GM10847 (cell line): ENCODE results near the gene PKDCC.

ENCODE experiments used
- POLR2A ChIP-seq: IDR thresholded peaks from 2 replicates; pipeline ENCODE4 v1.6.1; 2011; ENCODE audit not compliant: insufficient read length; ENCODE audit errors: extremely low read depth

PKDCC gene

GRCh38 chr2:42047488-42048298, at the start of gene PKDCC:
Gene PKDCC, plus strand, starts transcription at chr2:42048021. Its CDS starts 179 bp downstream, at chr2:42048200.
- TF ChIP-seq POLR2A = no peak

DNA sequence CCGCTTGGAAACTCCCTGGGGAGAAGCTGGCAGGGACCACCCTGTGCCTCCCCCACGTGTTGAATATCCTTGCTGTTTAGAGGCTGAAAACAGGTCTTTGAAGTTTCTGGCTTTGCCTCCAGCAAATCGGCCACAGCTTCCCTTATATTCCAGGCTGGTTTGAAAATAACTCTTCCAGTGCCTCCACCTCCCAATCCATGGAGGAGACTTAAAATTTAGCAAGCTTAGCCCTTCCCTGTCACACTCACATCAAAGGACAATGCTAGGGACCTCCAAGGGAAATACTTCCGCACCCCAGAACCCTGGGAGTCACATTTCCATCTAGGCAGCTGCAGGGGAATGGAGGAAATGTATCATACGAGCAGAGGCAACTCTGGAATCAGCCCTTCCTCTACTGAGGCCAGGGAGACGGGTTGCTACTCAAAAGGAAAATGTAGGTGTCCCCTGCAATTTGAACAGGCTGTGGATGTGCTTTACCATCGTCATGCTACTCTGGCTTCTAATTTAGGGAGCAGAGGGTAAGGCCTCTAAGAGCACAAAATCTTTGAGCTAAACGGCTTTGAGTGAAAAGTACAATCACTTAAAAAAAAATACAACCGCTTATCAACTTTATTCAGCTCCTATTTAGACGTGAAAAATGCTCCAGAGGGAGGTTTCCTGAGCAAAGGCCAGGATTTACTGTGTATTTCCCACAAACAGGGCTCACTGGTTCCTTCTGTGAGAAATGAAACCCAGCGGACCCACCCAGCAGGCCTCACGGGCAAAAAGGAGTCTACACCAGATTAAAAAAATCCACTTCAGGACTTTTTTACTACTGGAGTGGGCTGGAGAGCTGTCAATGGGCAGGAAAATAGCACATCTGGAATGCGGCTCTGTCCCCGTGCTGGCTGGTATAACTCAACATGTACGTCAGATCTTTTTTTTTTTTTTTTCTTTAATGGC, 49.4 kb upstream of the PKDCC start:
- no peak for TF ChIP-seq POLR2A

- no peak for TF ChIP-seq POLR2A
Measured at GRCh38 chr2:41999128-41999480, 48.7 kb upstream of the PKDCC start.

DNA sequence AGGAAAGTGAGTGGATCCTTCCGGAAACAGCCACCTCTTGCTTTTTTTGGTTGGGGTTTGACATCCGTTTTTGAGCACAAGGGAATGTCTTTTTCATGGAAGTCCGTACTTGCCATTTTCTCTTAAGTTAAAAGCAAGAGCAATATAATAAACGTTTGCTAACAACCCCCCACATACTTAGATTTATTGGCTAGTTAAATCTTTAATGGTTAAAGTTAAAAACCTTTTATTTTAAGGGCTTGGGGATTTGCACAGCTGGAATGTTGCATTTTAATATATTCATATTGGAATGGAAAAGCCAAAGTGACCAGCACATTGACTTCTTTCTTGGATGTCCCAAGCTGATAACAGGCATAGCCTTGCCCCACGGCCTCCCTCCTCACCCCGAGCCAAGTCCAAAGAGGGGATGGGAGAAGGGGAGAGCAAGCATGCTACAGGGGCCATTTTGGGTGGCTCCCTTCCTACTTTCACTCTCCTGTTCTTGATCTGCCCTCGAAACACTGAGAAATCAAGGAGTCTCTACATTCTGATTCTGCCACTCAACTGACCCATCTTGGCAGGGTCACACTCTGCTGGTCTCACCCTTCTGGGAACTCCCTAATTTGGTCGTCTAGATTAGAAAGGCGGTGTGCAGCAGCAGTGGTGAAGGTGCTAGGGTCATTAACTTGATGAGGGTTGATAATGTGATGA, 48.1 kb upstream of the PKDCC start:
- TF ChIP-seq POLR2A = no peak

- no peak for TF ChIP-seq POLR2A
Measured at GRCh38 chr2:42001711-42002201, 46.1 kb upstream of the PKDCC start.

- no peak for TF ChIP-seq POLR2A
Measured at GRCh38 chr2:42007551-42007950, 40.3 kb upstream of the PKDCC start.

- no peak for TF ChIP-seq POLR2A
Measured at GRCh38 chr2:42008241-42008921, 39.4 kb upstream of the PKDCC start.

- no peak for TF ChIP-seq POLR2A
Measured at GRCh38 chr2:42009657-42010580, 37.9 kb upstream of the PKDCC start.

- TF ChIP-seq POLR2A = no peak
Measured at GRCh38 chr2:42010743-42011298, 37.0 kb upstream of the PKDCC start.

GRCh38 chr2:42012137-42012536, 35.7 kb upstream of the PKDCC start:
- TF ChIP-seq POLR2A = no peak

DNA sequence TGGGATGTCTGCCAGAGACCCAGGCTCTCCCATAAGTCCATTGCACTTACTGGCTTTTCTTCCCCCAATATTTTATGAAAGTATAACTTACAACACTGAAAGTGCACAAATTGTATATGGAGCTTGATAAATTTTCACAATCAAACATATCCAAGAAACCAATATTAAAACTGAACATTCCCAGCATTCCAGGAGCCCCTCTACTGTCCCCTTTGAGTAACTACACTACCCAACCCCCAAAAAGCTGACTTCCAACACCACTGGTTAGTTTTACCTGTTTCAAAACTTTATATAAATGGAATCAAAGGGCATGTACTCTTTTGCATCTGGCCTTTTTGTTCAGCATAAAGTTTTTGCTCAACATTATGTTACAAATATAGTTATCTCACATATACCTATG, 35.2 kb upstream of the PKDCC start:
- no peak for TF ChIP-seq POLR2A

GRCh38 chr2:42013409-42013808, 34.4 kb upstream of the PKDCC start:
- TF ChIP-seq POLR2A = no peak

GRCh38 chr2:42021464-42021863, 26.4 kb upstream of the PKDCC start:
- no peak for TF ChIP-seq POLR2A
